Fibroblast of mammary gland (primary cell): ENCODE data around the gene CXCR6.
A peak's percentile ranks its signal among the peaks of the same experiment; 100 is the strongest.

Experiments
- DNase-seq: peaks from one replicate; pipeline ENCODE4 v3.0.0-alpha.2; 2010; ENCODE audit warnings: low read depth
- H3K4me3 ChIP-seq: 2 replicates; pipeline ENCODE4 v1.5.1; 2011; ENCODE audit warnings: low read depth, mild to moderate bottlenecking, low read length, moderate library complexity; ENCODE audit not compliant: control insufficient read depth
- CTCF ChIP-seq: conservative IDR thresholded peaks from 2 replicates; pipeline ENCODE4 v1.5.1; 2011; ENCODE audit warnings: low read depth, low read length, inconsistent platforms; ENCODE audit not compliant: control insufficient read depth, insufficient read depth

The CXCR6 gene

DNA sequence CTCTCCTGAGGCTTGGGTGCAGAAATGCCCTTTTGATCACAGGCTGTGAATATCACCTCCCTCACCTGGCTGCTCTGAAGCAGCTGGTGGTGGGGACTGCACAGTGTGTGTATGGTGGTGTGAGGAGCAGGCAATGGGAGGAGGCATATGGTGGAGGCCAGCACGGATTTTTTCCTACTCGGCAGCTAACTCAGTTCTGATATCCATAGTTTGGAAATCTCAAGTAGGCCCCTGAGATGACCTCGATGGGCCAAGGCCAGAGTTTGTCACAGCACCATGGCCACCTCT, 21.3 kb upstream of the CXCR6 start:
- no peak for TF ChIP-seq CTCF
- no peak overlapping the region for H3K4me3 ChIP-seq
- DNase-seq = no peak

DNA sequence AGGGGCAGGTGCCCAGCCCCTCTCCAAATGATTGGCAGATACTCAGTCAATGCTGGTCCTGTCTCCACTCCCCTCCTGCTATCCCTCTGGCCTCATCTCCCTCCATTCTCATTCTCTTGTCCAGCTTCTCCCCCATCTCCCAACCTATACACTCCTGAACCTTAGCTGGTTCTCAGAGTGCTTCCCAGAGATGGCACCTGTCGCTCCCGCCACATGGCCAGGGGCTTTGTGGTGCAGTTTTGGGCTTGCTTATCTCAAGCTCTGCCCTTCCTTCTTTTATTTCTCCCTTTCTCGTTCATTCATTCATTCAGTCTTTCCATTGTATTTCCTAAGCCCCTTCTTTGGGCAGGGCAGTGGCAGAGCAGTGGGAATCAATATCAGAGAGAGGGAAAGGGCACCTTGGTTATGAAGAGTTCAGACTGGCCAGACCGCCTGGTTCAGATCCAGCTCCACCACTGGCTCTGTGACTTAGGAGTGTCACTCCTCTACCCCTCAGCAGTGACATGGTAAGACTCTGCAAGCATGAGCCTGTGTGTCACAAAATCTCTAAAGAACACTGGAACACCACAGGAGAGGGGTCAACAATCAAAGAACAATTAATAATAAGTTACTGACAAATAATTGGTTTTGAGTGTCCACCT, 20.2 kb upstream of the CXCR6 start:
- DNase-seq = no peak
- no peak overlapping the region for H3K4me3 ChIP-seq
- TF ChIP-seq CTCF = no peak

DNA sequence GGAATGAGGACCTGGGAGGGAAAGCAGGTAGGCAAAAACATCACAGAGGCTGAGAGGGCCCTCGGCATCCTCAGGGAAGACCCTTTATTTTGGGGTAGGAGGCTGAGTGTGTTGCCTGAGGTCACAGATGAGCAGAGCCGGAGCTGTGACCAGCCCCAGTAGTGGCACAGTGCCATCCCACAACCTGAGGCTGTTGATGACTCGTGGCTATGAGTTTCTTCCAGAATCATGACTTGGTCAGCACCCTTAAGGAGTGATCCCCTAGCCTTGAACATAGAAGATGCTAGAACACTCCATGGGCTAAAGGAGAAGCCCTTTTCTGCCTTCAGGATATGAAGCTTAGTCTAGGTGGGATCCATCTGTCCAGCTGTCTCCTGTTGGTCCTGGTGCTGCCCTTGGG, 19.5 kb upstream of the CXCR6 start:
- no peak overlapping the region for H3K4me3 ChIP-seq
- DNase-seq = peak; percentile 77
- no peak for TF ChIP-seq CTCF

DNA sequence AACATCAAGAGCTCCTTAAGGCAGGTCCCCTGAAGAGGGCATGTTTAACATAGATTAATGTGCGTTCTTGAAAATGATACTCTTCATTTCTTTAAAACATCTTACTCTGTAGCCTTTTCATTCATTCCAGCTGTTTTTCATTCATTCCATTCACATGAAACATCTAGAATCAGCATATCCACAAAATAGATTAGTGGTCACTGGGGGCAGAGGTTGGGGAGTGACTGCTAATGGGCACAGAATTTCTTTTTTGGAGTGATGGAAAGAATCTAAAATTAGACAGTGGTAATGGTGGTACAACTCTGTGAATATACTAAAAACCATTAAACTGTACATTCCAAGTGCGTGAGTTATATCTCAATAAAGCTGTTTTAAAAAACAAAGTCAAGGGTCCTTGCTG, 15.4 kb upstream of the CXCR6 start:
- no peak overlapping the region for H3K4me3 ChIP-seq
- TF ChIP-seq CTCF = no peak
- DNase-seq = peak; percentile 36

GRCh38 chr3:45929042-45929679, 14.1 kb upstream of the CXCR6 start:
- TF ChIP-seq CTCF = peak; percentile 80
- DNase-seq = peak; percentile 31
- H3K4me3 ChIP-seq = no peak overlapping the region

DNA sequence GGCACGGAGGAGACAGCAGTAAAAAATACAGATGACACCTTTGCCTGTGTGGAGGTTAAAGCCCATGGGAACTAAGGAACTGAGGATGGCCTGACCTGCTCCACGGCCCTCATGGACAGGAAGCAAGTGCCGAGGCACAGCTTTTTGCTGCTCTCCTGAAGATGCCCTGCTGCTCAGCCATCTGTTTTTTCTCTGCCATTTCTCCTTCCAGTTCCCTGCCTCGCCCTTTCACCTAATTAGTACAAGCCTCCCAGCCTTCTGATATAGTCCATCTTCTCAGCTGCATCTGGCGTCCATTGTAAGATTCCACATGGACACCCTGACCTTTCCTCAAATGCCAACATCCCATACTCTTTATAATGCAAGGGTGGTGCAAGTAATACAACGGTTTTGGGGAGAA, 11.8 kb upstream of the CXCR6 start:
- TF ChIP-seq CTCF = no peak
- no peak overlapping the region for H3K4me3 ChIP-seq
- DNase-seq = no peak

- no peak for TF ChIP-seq CTCF
- no peak for DNase-seq
- H3K4me3 ChIP-seq = no peak overlapping the region
Observed at GRCh38 chr3:45932112-45932511, 11.2 kb upstream of the CXCR6 start.
